H1 (cell line): ENCODE results near the gene LCN12.

Source experiments
- CTCF ChIP-seq, 3 experiments: IDR thresholded peaks; 1 replicate in 2 of 3; 2 replicates in 1 of 3; pipeline versions ENCODE4 v1.5.1 to v1.6.1; 2011; ENCODE audit warnings: low read length in 3 of 3, mild to moderate bottlenecking in 3 of 3, inconsistent platforms in 2 of 3, low read depth in 1 of 3, moderate library complexity in 1 of 3; ENCODE audit not compliant: insufficient read depth in 1 of 3; ENCODE audit errors: control extremely low read depth in 1 of 3
- EP300 ChIP-seq, 2 experiments: IDR thresholded peaks; 1 replicate in 1 of 2; 2 replicates in 1 of 2; pipeline ENCODE4 v1.6.1; 2011 to 2012; ENCODE audit warnings: low read depth in 2 of 2, low read length in 2 of 2, mild to moderate bottlenecking in 2 of 2, borderline replicate concordance in 1 of 2, inconsistent platforms in 1 of 2, moderate library complexity in 1 of 2

GRCh38 chr9:136903041-136903554 lies 49.0 kb upstream of the LCN12 start:
- no peak for TF ChIP-seq EP300 (IDR thresholded peaks at IDR 0.05; ENCODE audit: borderline replicate concordance in 1 of 2, low read depth in 2 of 2, low read length in 2 of 2)
- TF ChIP-seq CTCF (IDR thresholded peaks at IDR 0.05; ENCODE audit: control extremely low read depth in 1 of 3, insufficient read depth in 1 of 3, low read depth in 1 of 3, low read length in 3 of 3) = no peak
